HEK293 (cell line): ENCODE results near the gene GMDS.
A peak's percentile ranks its signal among the peaks of the same experiment; 100 is the strongest.

Experiments used
- ATF2 ChIP-seq: fragments of 450-650 bp; formaldehyde crosslinking; IDR thresholded peaks from 2 replicates; pipeline ENCODE4 v1.5.1; 2016; ENCODE audit warnings: missing biosample characterization, missing genetic modification characterization, low read depth
- CTCF ChIP-seq: fragments of 450-650 bp; formaldehyde crosslinking; IDR thresholded peaks from 2 replicates; pipeline ENCODE4 v1.5.1; 2016; ENCODE audit warnings: missing biosample characterization, missing genetic modification characterization
- TCF7L2 ChIP-seq: IDR thresholded peaks from 2 replicates; pipeline ENCODE4 v1.6.1; 2011; ENCODE audit warnings: low read depth, mild to moderate bottlenecking, inconsistent platforms, low read length, moderate library complexity, borderline replicate concordance
- ZBTB8A ChIP-seq: fragments of 450-650 bp; formaldehyde crosslinking; IDR thresholded peaks from 2 replicates; pipeline ENCODE4 v1.5.1; 2016; ENCODE audit warnings: missing biosample characterization, missing genetic modification characterization
- ZFP37 ChIP-seq: fragments of 450-650 bp; formaldehyde crosslinking; IDR thresholded peaks from 2 replicates; pipeline ENCODE4 v1.5.1; 2016; ENCODE audit warnings: missing biosample characterization, missing genetic modification characterization
- ZNF184 ChIP-seq: fragments of 450-650 bp; IDR thresholded peaks from 2 replicates; pipeline ENCODE4 v1.5.1; 2018; ENCODE audit warnings: missing biosample characterization, mild to moderate bottlenecking, missing genetic modification characterization
- ZNF23 ChIP-seq: fragments of 450-650 bp; formaldehyde crosslinking; IDR thresholded peaks from 2 replicates; pipeline ENCODE4 v1.5.1; 2016; ENCODE audit warnings: missing biosample characterization, missing genetic modification characterization, borderline replicate concordance
- ZNF248 ChIP-seq: fragments of 450-650 bp; formaldehyde crosslinking; IDR thresholded peaks from 2 replicates; pipeline ENCODE4 v1.5.1; 2017; ENCODE audit warnings: missing biosample characterization, missing genetic modification characterization
- ZNF274 ChIP-seq, 2 experiments: fragments of 200-500 bp in 1 of 2; fragments of 450-650 bp in 1 of 2; sonication (Bioruptor generic) in 1 of 2; formaldehyde crosslinking in 1 of 2; IDR thresholded peaks; 2 replicates each; pipeline versions ENCODE4 v1.5.1 to v1.6.1; 2014 to 2016; ENCODE audit warnings: borderline replicate concordance in 1 of 2, inconsistent platforms in 1 of 2, low read length in 1 of 2, missing biosample characterization in 1 of 2, missing genetic modification characterization in 1 of 2
- ZNF391 ChIP-seq: fragments of 450-650 bp; formaldehyde crosslinking; IDR thresholded peaks from 2 replicates; pipeline ENCODE4 v1.5.1; 2016; ENCODE audit warnings: low read depth, missing biosample characterization, missing genetic modification characterization, borderline replicate concordance
- ZNF518A ChIP-seq: fragments of 450-650 bp; formaldehyde crosslinking; conservative IDR thresholded peaks from 2 replicates; pipeline ENCODE4 v1.5.1; 2016; ENCODE audit warnings: low read depth, missing biosample characterization, missing genetic modification characterization
- ZNF596 ChIP-seq: fragments of 450-650 bp; IDR thresholded peaks from 2 replicates; pipeline ENCODE4 v1.5.0; 2018; ENCODE audit warnings: missing biosample characterization, mild to moderate bottlenecking, missing genetic modification characterization, moderate library complexity
- ZNF624 ChIP-seq: fragments of 450-650 bp; formaldehyde crosslinking; IDR thresholded peaks from 2 replicates; pipeline ENCODE4 v1.5.1; 2017; ENCODE audit warnings: missing biosample characterization, missing genetic modification characterization

GRCh38 chr6:1821513-1822183 lies 423.8 kb downstream of the GMDS start:
- TF ChIP-seq TCF7L2, result 0 out of 2 replicates have a peak, but pooled peaks have one; percentile 21
- TF ChIP-seq ZNF391, result no peak
- TF ChIP-seq ZNF274 (IDR thresholded peaks at IDR 0.05; ENCODE audit: low read length), result no peak
- TF ChIP-seq ZNF274 (tag by site-specific recombination; IDR thresholded peaks at IDR 0.05; ENCODE audit: borderline replicate concordance), result no peak
- no peak for TF ChIP-seq ZNF248 (tag by site-specific recombination)
- no peak for TF ChIP-seq ZNF23 (tag by site-specific recombination)
- 0 out of 2 replicates have a peak, but pooled peaks have one; percentile 26 for TF ChIP-seq ZBTB8A (tag by site-specific recombination)
- TF ChIP-seq CTCF (tag by site-specific recombination), result no peak
- peak; percentile 13; the same call in 1 of the 2 replicates for TF ChIP-seq ATF2 (tag by site-specific recombination)
- TF ChIP-seq ZFP37 (tag by site-specific recombination), result no peak
- no peak for TF ChIP-seq ZNF596 (tag by site-specific recombination)
- no peak for TF ChIP-seq ZNF624 (tag by site-specific recombination)
- no peak for TF ChIP-seq ZNF184 (tag by site-specific recombination)
- TF ChIP-seq ZNF518A (tag by site-specific recombination), result no peak
